Kidney epithelial cell (primary cell): ENCODE results near the gene TSHZ2. TPM values are rescaled to one million over a fixed set of nuclear protein-coding genes. Genes with fewer than 3 reads are reported as not detected.

Experiments
- DNase-seq: peaks from one replicate; pipeline ENCODE4 v3.0.0-alpha.2; 2010; ENCODE audit warnings: low read depth
- H3K27me3 ChIP-seq: 2 replicates; pipeline ENCODE4 v1.6.0; 2011; ENCODE audit warnings: low read length; ENCODE audit not compliant: control insufficient read depth, insufficient read depth
- H3K36me3 ChIP-seq: 2 replicates; pipeline ENCODE4 v1.5.1; 2011; ENCODE audit warnings: low read length; ENCODE audit not compliant: control insufficient read depth, insufficient read depth
- H3K4me3 ChIP-seq: 2 replicates; pipeline ENCODE4 v1.5.1; 2011; ENCODE audit warnings: low read depth, mild to moderate bottlenecking, control low read depth, low read length
- total RNA-seq: library from RNA; depleted of rRNA; stranded (reverse); fragments of >200 nt; gene quantifications from 2 replicates; pipeline ENCODE4 v1.2.3, GENCODE V29; 2015
- TF ChIP-seq, protein P1 (sequence below): IDR thresholded peaks from 2 replicates; pipeline ENCODE4 v1.5.1; 2011; ENCODE audit warnings: mild to moderate bottlenecking, moderate library complexity, low read length, control low read depth, inconsistent platforms; ENCODE audit not compliant: insufficient read depth, poor library complexity, severe bottlenecking

TSHZ2 gene
- total RNA-seq, 1 donor from 2014 or later: 1.0 TPM

GRCh38 chr20:53001498-53002301 is 29.5 kb downstream of the TSHZ2 start:
- Histone ChIP-seq H3K36me3 (no peaks in the 10 kb centered on the region), H3K27me3 (no peaks in the 10 kb centered on the region), H3K4me3 (no peak overlapping the region)
- TF ChIP-seq, protein P1, sequence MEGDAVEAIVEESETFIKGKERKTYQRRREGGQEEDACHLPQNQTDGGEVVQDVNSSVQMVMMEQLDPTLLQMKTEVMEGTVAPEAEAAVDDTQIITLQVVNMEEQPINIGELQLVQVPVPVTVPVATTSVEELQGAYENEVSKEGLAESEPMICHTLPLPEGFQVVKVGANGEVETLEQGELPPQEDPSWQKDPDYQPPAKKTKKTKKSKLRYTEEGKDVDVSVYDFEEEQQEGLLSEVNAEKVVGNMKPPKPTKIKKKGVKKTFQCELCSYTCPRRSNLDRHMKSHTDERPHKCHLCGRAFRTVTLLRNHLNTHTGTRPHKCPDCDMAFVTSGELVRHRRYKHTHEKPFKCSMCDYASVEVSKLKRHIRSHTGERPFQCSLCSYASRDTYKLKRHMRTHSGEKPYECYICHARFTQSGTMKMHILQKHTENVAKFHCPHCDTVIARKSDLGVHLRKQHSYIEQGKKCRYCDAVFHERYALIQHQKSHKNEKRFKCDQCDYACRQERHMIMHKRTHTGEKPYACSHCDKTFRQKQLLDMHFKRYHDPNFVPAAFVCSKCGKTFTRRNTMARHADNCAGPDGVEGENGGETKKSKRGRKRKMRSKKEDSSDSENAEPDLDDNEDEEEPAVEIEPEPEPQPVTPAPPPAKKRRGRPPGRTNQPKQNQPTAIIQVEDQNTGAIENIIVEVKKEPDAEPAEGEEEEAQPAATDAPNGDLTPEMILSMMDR: no peak
- DNase-seq: no peak

- H3K36me3 ChIP-seq: no peaks in the 10 kb centered on the region
- no peak for DNase-seq
- TF ChIP-seq, protein P1: no peak
These were observed 30.6 kb downstream of the TSHZ2 start for GRCh38 chr20:53002786-53003185.

GRCh38 chr20:53003420-53004154 is 31.4 kb downstream of the TSHZ2 start:
- Histone ChIP-seq H3K4me3 (no peak overlapping the region), H3K27me3 (no peaks in the 10 kb centered on the region), H3K36me3 (no peaks in the 10 kb centered on the region)
- peak; percentile 55 for DNase-seq
- TF ChIP-seq, protein P1: no peak

More at GRCh38 chr20:53002786-53003185, 30.6 kb downstream of the TSHZ2 start:
- Histone ChIP-seq H3K27me3 (no peaks in the 10 kb centered on the region), H3K4me3 (no peak overlapping the region)

DNA sequence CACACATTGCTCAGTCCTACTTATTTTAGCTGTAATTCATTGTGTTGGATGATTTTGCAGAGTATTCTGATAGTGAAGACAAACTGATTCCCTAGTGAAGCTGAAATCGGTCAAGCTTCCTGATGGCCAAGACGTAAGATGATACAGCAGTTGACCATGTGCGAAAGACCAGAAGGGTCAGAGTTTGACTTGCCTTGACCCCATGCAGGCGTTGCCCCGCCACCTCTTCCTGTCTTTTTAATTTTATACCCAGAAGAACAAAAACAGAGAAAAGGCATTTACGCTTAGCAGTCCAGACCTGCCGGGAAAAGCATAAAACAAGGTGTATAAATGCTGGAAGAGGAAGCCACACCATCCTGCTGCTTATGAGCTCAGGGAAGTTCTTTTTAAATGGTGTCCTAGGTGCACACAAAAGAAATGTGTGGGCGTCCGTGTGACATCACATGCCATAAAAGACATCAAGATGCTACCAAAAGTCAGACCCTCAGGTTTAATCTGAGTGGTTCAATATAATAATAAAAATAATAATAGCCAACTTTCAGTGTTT is 32.2 kb downstream of the TSHZ2 start:
- Histone ChIP-seq H3K4me3 (no peak overlapping the region), H3K27me3 (no peaks in the 10 kb centered on the region), H3K36me3 (no peaks in the 10 kb centered on the region)
- TF ChIP-seq, protein P1: no peak
- DNase-seq: no peak

GRCh38 chr20:53009979-53010735 is 38.0 kb downstream of the TSHZ2 start:
- TF ChIP-seq, protein P1: no peak
- H3K36me3 ChIP-seq: no peaks in the 10 kb centered on the region
- H3K4me3 ChIP-seq: no peak overlapping the region
- no peaks in the 10 kb centered on the region for H3K27me3 ChIP-seq
- no peak for DNase-seq
